Stimulated activated CD8-positive, alpha-beta memory T cell treated with anti-CD3 and anti-CD28 coated beads, Interleukin-15, amount 100 ng/mL, for 1 hour (primary cell): ENCODE results near the gene NKX2-1.
"Not testable (repeated sequence)": the region's sequence is repeated elsewhere in the genome, so short reads cannot be mapped to it uniquely, and the experiment has no call there.

Source experiments
- DNase-seq: peaks from one replicate; pipeline ENCODE4 v3.0.0-alpha.2; 2020; ENCODE audit warnings: low read depth

NKX2-1 gene

GRCh38 chr14:36519431-36520321 lies at the start of gene NKX2-1:
TSS of gene NKX2-1 (minus strand) at chr14:36520232. CDS start at chr14:36520129, 103 bp downstream.
- no peak for DNase-seq

- no peak for DNase-seq
These were observed 36.9 kb upstream of the NKX2-1 start for GRCh38 chr14:36556811-36557433.

GRCh38 chr14:36555998-36556743 lies 36.1 kb upstream of the NKX2-1 start:
- no peak for DNase-seq

GRCh38 chr14:36553656-36554260 lies 33.7 kb upstream of the NKX2-1 start:
- no peak for DNase-seq

- no peak for DNase-seq
These were observed 30.9 kb upstream of the NKX2-1 start for GRCh38 chr14:36550899-36551298.

GRCh38 chr14:36544280-36544679 lies 24.2 kb upstream of the NKX2-1 start:
- not testable (repeated sequence) for DNase-seq

GRCh38 chr14:36538051-36538450 lies 18.0 kb upstream of the NKX2-1 start:
- no peak for DNase-seq

GRCh38 chr14:36529062-36529461 lies 9.0 kb upstream of the NKX2-1 start:
- DNase-seq: no peak

GRCh38 chr14:36525746-36526099 lies 5.7 kb upstream of the NKX2-1 start:
- no peak for DNase-seq

GRCh38 chr14:36524874-36525745 lies 5.1 kb upstream of the NKX2-1 start:
- no peak for DNase-seq

- DNase-seq: no peak
These were observed 4.3 kb upstream of the NKX2-1 start for GRCh38 chr14:36524220-36524837.

- DNase-seq: no peak
These were observed 3.1 kb upstream of the NKX2-1 start for GRCh38 chr14:36522972-36523715.

- no peak for DNase-seq
These were observed 2.4 kb upstream of the NKX2-1 start for GRCh38 chr14:36522347-36522971.

- DNase-seq: no peak
These were observed 1.7 kb upstream of the NKX2-1 start for GRCh38 chr14:36521598-36522345.

- DNase-seq: no peak
These were observed 831 bp upstream of the NKX2-1 start for GRCh38 chr14:36520601-36521525.

GRCh38 chr14:36518586-36519430 lies 1.2 kb downstream of the NKX2-1 start:
- no peak for DNase-seq

- no peak for DNase-seq
These were observed 1.9 kb downstream of the NKX2-1 start for GRCh38 chr14:36518031-36518585.
